ENCODE results near the gene PAPSS2. TPM values are rescaled to one million over a fixed set of nuclear protein-coding genes. Genes with fewer than 3 reads are reported as not detected.

Gene PAPSS2
- total RNA-seq, 1 donor from 2014 or later, result 32.3 TPM

Other genes starting within 250 kb of the PAPSS2 start
- gene MINPP1, start 155.0 kb upstream of the PAPSS2 start, total RNA-seq, result 11.6 TPM
- 59.5 TPM for gene ATAD1, start 158.3 kb downstream of the PAPSS2 start, total RNA-seq
- gene KLLN, start 203.7 kb downstream of the PAPSS2 start, total RNA-seq, result 0.98 TPM
- gene PTEN, start 203.7 kb downstream of the PAPSS2 start, total RNA-seq, result 139 TPM

Data from sciatic nerve (tissue), 1 donor.